SK-N-SH (cell line): Measurements from ENCODE around the gene IPO11. TPM values are rescaled to one million over a fixed set of nuclear protein-coding genes. Genes with fewer than 3 reads are reported as not detected.

Source experiments
- CTCF ChIA-PET: fragments of 300-600, 350-600 bp; formaldehyde crosslinking; extraction: SDS; loops from one replicate; lab custom pipeline; 2021; lab: Yijun Ruan, JAX
- POLR2A ChIA-PET: fragments of 350-600 bp; sonication (Branson Sonifier 250); formaldehyde crosslinking; extraction: SDS; loops from one replicate; lab custom pipeline; 2020; ENCODE audit warnings: antibody characterized with exemption, inconsistent platforms; lab: Yijun Ruan, JAX
- DNase-seq: peaks from one replicate; pipeline ENCODE4 v3.0.0; 2012
- H2AFZ ChIP-seq: fragments of 200-600 bp; sonication (generic); 2 replicates; pipeline ENCODE4 v1.8.1; 2016; ENCODE audit warnings: antibody characterized with exemption, mild to moderate bottlenecking, low read depth
- H3F3A ChIP-seq: fragments of 200-600 bp; sonication (generic); replicated peaks from 2 replicates; pipeline ENCODE3; 2016; ENCODE audit warnings: antibody characterized with exemption, mild to moderate bottlenecking; ENCODE audit not compliant: insufficient read depth
- H3K27ac ChIP-seq, 2 experiments: fragments of 200-500 bp in 1 of 2; fragments of 200-600 bp in 1 of 2; sonication (Bioruptor generic) in 1 of 2; sonication (generic), shearing (Covaris generic) in 1 of 2; 2 replicates each; pipeline versions ENCODE4 v1.5.1 to v1.6.1; 2014 to 2016; ENCODE audit warnings: low read depth in 2 of 2, inconsistent platforms in 1 of 2, low read length in 1 of 2, mild to moderate bottlenecking in 1 of 2, mixed read lengths in 1 of 2
- H3K27me3 ChIP-seq: fragments of 200-600 bp; sonication (generic), shearing (Covaris generic); 2 replicates; pipeline ENCODE4 v1.6.1; 2016; ENCODE audit warnings: mixed run types; ENCODE audit not compliant: insufficient read depth
- H3K36me3 ChIP-seq, 2 experiments: fragments of 200-500 bp in 1 of 2; fragments of 200-600 bp in 1 of 2; sonication (Bioruptor generic) in 1 of 2; sonication (generic) in 1 of 2; replicated peaks in 1 of 2; 2 replicates each; pipeline versions ENCODE3 to v1.5.1; 2014 to 2016; ENCODE audit warnings: low read length in 1 of 2, mild to moderate bottlenecking in 1 of 2; ENCODE audit not compliant: insufficient read depth in 2 of 2, control insufficient read depth in 1 of 2
- H3K4me1 ChIP-seq, 2 experiments: fragments of 200-500 bp in 1 of 2; fragments of 200-600 bp in 1 of 2; sonication (Bioruptor generic) in 1 of 2; sonication (generic), shearing (Covaris generic) in 1 of 2; 2 replicates each; pipeline versions ENCODE4 v1.5.1 to v1.6.1; 2014 to 2016; ENCODE audit warnings: low read depth in 1 of 2, low read length in 1 of 2, mixed run types in 1 of 2; ENCODE audit not compliant: insufficient read depth in 2 of 2, control insufficient read depth in 1 of 2
- H3K4me2 ChIP-seq: fragments of 200-600 bp; sonication (generic), shearing (Covaris generic); 2 replicates; pipeline ENCODE4 v1.6.1; 2017; ENCODE audit warnings: mixed run types
- H3K4me3 ChIP-seq, 2 experiments: fragments of 200-500 bp in 1 of 2; fragments of 200-600 bp in 1 of 2; sonication (Bioruptor generic) in 1 of 2; sonication (generic), shearing (Covaris generic) in 1 of 2; 2 replicates each; pipeline versions ENCODE4 v1.5.1 to v1.8.1; 2014 to 2016; ENCODE audit warnings: low read depth in 2 of 2, inconsistent platforms in 1 of 2, low read length in 1 of 2, mild to moderate bottlenecking in 1 of 2, mixed read lengths in 1 of 2, moderate library complexity in 1 of 2
- H3K79me2 ChIP-seq: fragments of 200-600 bp; sonication (generic); 2 replicates; pipeline ENCODE4 v1.8.1; 2017; ENCODE audit warnings: mild to moderate bottlenecking; ENCODE audit not compliant: insufficient read depth
- H3K9ac ChIP-seq: fragments of 200-600 bp; sonication (generic); 2 replicates; pipeline ENCODE4 v1.6.1; 2017; ENCODE audit warnings: mixed run types
- H3K9me2 ChIP-seq: fragments of 200-600 bp; sonication (generic); 2 replicates; pipeline ENCODE4 v1.6.1; 2017; ENCODE audit warnings: mixed run types
- H3K9me3 ChIP-seq: fragments of 200-600 bp; sonication (generic); 2 replicates; pipeline ENCODE4 v1.6.1; 2017; ENCODE audit warnings: mixed run types, mild to moderate bottlenecking, moderate library complexity
- H4K20me1 ChIP-seq: fragments of 200-600 bp; sonication (generic); 2 replicates; pipeline ENCODE4 v1.6.1; 2017; ENCODE audit warnings: mild to moderate bottlenecking, mixed run types; ENCODE audit not compliant: insufficient read depth
- CHD2 ChIP-seq: fragments of 150-350 bp; IDR thresholded peaks from 2 replicates; pipeline ENCODE4 v1.6.1; 2018; ENCODE audit warnings: low read length; ENCODE audit not compliant: partially characterized antibody
- ELF1 ChIP-seq: IDR thresholded peaks from 2 replicates; pipeline ENCODE4 v1.4.0; 2012
- EP300 ChIP-seq, 2 experiments: IDR thresholded peaks; 2 replicates each; pipeline versions ENCODE4 v1.4.0 to v1.6.1; 2012; ENCODE audit warnings: borderline replicate concordance in 1 of 2, low read depth in 1 of 2, low read length in 1 of 2
- EZH2phosphoT487 ChIP-seq: fragments of 200-600 bp; sonication (generic); IDR thresholded peaks from 2 replicates; pipeline ENCODE4 v1.6.1; 2017; ENCODE audit warnings: low read depth, mixed run types, mild to moderate bottlenecking, antibody characterized with exemption, moderate library complexity, borderline replicate concordance
- GABPA ChIP-seq: IDR thresholded peaks from 2 replicates; pipeline ENCODE4 v1.4.0; 2012; ENCODE audit warnings: low read depth, mild to moderate bottlenecking
- IRF3 ChIP-seq: fragments of 150-350 bp; IDR thresholded peaks from 2 replicates; pipeline ENCODE4 v1.6.1; 2016; ENCODE audit warnings: mild to moderate bottlenecking, low read depth, low read length
- JUND ChIP-seq: IDR thresholded peaks from 2 replicates; pipeline ENCODE4 v1.4.0; 2012
- NFIC ChIP-seq: IDR thresholded peaks from 2 replicates; pipeline ENCODE4 v1.4.0; 2012; ENCODE audit warnings: borderline replicate concordance
- PBX3 ChIP-seq: IDR thresholded peaks from 2 replicates; pipeline ENCODE4; 2012
- SMC3 ChIP-seq: IDR thresholded peaks from 2 replicates; pipeline ENCODE4 v1.6.1; 2012; ENCODE audit warnings: low read depth, low read length, improper control_type of control experiment
- WGBS: methylation state at CpG from one replicate; pipeline ENCODE4 v1.1.6; 2017; ENCODE audit warnings: low lambda C conversion rate; 5-methylcytosine and 5-hydroxymethylcytosine counted together
- polyA plus RNA-seq, 3 experiments: library from polyadenylated mRNA; depleted of rRNA; stranded (reverse); fragments of >200 nt; gene quantifications; 2 replicates each; pipeline ENCODE4 v1.2.3, GENCODE V29; 2012
- TF ChIP-seq, protein P1 (sequence below): fragments of 150-350 bp; IDR thresholded peaks from 2 replicates; pipeline ENCODE4 v1.6.1; 2017; ENCODE audit warnings: antibody characterized with exemption, low read length, low read depth, borderline replicate concordance
- TF ChIP-seq, protein P2 (sequence below): IDR thresholded peaks from 2 replicates; pipeline ENCODE4 v1.6.1; 2012; ENCODE audit warnings: mild to moderate bottlenecking, low read depth, low read length, moderate library complexity
- TF ChIP-seq, protein P3 (sequence below): fragments of 200-600 bp; sonication (generic); IDR thresholded peaks from 2 replicates; pipeline ENCODE4 v1.6.1; 2017; ENCODE audit warnings: antibody characterized with exemption, mild to moderate bottlenecking, moderate library complexity

IPO11 gene
- polyA plus RNA-seq, 1 of the 3 experiments (the other 2 are of a cell fraction) = 8.1 TPM

- CTCF ChIA-PET = no interaction called here
These were observed 204.2 kb downstream of the IPO11 start for GRCh38 chr5:62616615-62617277.

DNA sequence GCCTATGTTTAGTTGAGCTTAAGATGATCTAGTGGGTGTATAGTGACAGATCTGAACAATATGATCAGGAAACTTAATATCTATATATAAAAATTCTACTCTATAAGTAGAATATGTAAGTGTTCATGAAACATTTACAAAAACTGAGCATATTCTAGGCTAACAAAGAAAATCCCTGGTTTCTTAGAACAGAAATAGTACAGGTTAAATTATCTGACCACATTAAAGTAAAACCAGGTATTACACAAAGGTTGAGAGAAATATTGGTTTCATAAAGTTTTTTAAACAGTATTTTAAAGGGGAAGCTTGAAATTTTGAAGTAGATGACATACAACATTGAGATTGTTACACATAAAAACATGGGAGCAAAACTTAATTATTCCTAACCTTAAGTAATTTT is 205.4 kb downstream of the IPO11 start:
- Histone ChIP-seq H3K4me1 (peaks cover 0 to 4% of the 10 kb centered on the region in 2 experiments; a peak in 1 of 4 replicates), H4K20me1 (no peaks in the 10 kb centered on the region), H3K9ac (no peak overlapping the region), H3K36me3 (peaks cover 0 to 13% of the 10 kb centered on the region in 2 experiments), H3K9me3 (no peaks in the 10 kb centered on the region; the same call in 1 of the 2 replicates), H3K9me2 (no peaks in the 10 kb centered on the region; the same call in 1 of the 2 replicates), H2AFZ (no peak overlapping the region), H3K4me2 (no peak overlapping the region), H3K79me2 (no peaks in the 10 kb centered on the region), H3F3A (no peaks in the 10 kb centered on the region), H3K4me3 (no peak overlapping the region), H3K27me3 (no peaks in the 10 kb centered on the region), H3K27ac (no peak overlapping the region)
- no peak for DNase-seq
- TF ChIP-seq, protein P1, sequence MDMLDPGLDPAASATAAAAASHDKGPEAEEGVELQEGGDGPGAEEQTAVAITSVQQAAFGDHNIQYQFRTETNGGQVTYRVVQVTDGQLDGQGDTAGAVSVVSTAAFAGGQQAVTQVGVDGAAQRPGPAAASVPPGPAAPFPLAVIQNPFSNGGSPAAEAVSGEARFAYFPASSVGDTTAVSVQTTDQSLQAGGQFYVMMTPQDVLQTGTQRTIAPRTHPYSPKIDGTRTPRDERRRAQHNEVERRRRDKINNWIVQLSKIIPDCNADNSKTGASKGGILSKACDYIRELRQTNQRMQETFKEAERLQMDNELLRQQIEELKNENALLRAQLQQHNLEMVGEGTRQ = no peak
- TF ChIP-seq ELF1 = no peak
- no peak for TF ChIP-seq JUND
- TF ChIP-seq SMC3 = no peak
- no peak for TF ChIP-seq CHD2
- TF ChIP-seq NFIC = no peak
- TF ChIP-seq IRF3 = no peak
- TF ChIP-seq, protein P2, sequence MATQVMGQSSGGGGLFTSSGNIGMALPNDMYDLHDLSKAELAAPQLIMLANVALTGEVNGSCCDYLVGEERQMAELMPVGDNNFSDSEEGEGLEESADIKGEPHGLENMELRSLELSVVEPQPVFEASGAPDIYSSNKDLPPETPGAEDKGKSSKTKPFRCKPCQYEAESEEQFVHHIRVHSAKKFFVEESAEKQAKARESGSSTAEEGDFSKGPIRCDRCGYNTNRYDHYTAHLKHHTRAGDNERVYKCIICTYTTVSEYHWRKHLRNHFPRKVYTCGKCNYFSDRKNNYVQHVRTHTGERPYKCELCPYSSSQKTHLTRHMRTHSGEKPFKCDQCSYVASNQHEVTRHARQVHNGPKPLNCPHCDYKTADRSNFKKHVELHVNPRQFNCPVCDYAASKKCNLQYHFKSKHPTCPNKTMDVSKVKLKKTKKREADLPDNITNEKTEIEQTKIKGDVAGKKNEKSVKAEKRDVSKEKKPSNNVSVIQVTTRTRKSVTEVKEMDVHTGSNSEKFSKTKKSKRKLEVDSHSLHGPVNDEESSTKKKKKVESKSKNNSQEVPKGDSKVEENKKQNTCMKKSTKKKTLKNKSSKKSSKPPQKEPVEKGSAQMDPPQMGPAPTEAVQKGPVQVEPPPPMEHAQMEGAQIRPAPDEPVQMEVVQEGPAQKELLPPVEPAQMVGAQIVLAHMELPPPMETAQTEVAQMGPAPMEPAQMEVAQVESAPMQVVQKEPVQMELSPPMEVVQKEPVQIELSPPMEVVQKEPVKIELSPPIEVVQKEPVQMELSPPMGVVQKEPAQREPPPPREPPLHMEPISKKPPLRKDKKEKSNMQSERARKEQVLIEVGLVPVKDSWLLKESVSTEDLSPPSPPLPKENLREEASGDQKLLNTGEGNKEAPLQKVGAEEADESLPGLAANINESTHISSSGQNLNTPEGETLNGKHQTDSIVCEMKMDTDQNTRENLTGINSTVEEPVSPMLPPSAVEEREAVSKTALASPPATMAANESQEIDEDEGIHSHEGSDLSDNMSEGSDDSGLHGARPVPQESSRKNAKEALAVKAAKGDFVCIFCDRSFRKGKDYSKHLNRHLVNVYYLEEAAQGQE = no peak
- ChIA-PET CTCF (no interaction called here), POLR2A (no interaction called here)

More at GRCh38 chr5:62616615-62617277, 204.2 kb downstream of the IPO11 start:
- no peak overlapping the region for H3K9ac ChIP-seq
- no peak overlapping the region for H3K27ac ChIP-seq
- H3K4me1 ChIP-seq = peaks cover 0 to 4% of the 10 kb centered on the region in 2 experiments; a peak in 1 of 4 replicates
- no peaks in the 10 kb centered on the region; the same call in 1 of the 2 replicates for H3K9me3 ChIP-seq
- no peaks in the 10 kb centered on the region; the same call in 1 of the 2 replicates for H3K9me2 ChIP-seq
- no peaks in the 10 kb centered on the region for H3K27me3 ChIP-seq
- H3K79me2 ChIP-seq = no peaks in the 10 kb centered on the region
- POLR2A ChIA-PET = no interaction called here
- H3K4me3 ChIP-seq = no peak overlapping the region
- TF ChIP-seq EZH2phosphoT487 (no peak), PBX3 (no peak), EP300 (IDR thresholded peaks at IDR 0.05; ENCODE audit: borderline replicate concordance in 1 of 2, low read depth in 1 of 2, low read length in 1 of 2) (no peak), GABPA (no peak)
- TF ChIP-seq, protein P3, sequence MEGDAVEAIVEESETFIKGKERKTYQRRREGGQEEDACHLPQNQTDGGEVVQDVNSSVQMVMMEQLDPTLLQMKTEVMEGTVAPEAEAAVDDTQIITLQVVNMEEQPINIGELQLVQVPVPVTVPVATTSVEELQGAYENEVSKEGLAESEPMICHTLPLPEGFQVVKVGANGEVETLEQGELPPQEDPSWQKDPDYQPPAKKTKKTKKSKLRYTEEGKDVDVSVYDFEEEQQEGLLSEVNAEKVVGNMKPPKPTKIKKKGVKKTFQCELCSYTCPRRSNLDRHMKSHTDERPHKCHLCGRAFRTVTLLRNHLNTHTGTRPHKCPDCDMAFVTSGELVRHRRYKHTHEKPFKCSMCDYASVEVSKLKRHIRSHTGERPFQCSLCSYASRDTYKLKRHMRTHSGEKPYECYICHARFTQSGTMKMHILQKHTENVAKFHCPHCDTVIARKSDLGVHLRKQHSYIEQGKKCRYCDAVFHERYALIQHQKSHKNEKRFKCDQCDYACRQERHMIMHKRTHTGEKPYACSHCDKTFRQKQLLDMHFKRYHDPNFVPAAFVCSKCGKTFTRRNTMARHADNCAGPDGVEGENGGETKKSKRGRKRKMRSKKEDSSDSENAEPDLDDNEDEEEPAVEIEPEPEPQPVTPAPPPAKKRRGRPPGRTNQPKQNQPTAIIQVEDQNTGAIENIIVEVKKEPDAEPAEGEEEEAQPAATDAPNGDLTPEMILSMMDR = no peak
- no peak overlapping the region for H3K4me2 ChIP-seq
- 99% methylated on average over 2 of the region's 2 CpGs for WGBS
- no peak for DNase-seq
- no peak overlapping the region for H2AFZ ChIP-seq
- H4K20me1 ChIP-seq = no peaks in the 10 kb centered on the region
- peaks cover 0 to 17% of the 10 kb centered on the region in 2 experiments for H3K36me3 ChIP-seq
- no peaks in the 10 kb centered on the region for H3F3A ChIP-seq
